Right lobe of liver (tissue), 6 donors: Measurements from ENCODE around the gene STXBP6. TPM values are rescaled to one million over a fixed set of nuclear protein-coding genes. Genes with fewer than 3 reads are reported as not detected.

Experiments
- ATAC-seq, 4 donors: fragments of 200-7000 bp; cut with Tn5 transposase; one replicate each; pipeline ENCODE4 v1.9.1; 2020; ENCODE audit warnings: mild to moderate bottlenecking in 4 of 4, moderate library complexity in 4 of 4
- DNase-seq, 3 donors: peaks; one replicate each; pipeline ENCODE4 v3.0.0-alpha.2; 2020
- H3K27ac ChIP-seq, 3 donors: fragments of 200-600 bp; one replicate each; pipeline ENCODE4 v1.8.0; 2022
- H3K27me3 ChIP-seq, 2 donors: fragments of 200-600 bp; one replicate each; pipeline ENCODE4 v1.8.0; 2022
- H3K36me3 ChIP-seq, 4 donors: fragments of 200-600 bp; sonication (generic) in 1 of 4; one replicate each; pipeline versions ENCODE4 v1.5.1 to v1.8.0; 2017 to 2022; ENCODE audit warnings: control low read depth in 1 of 4
- H3K4me1 ChIP-seq, 4 donors: fragments of 200-600 bp; sonication (generic) in 1 of 4; one replicate each; pipeline versions ENCODE4 v1.5.1 to v1.8.0; 2017 to 2022; ENCODE audit warnings: control low read depth in 1 of 4
- H3K4me3 ChIP-seq, 3 donors: fragments of 200-600 bp; one replicate each; pipeline ENCODE4 v1.8.0; 2022
- H3K9me3 ChIP-seq, 4 donors: fragments of 200-600 bp; sonication (generic) in 1 of 4; one replicate each; pipeline versions ENCODE4 v1.5.1 to v1.8.0; 2017 to 2022; ENCODE audit warnings: control low read depth in 1 of 4
- POLR2A ChIP-seq: fragments of 450-650 bp; IDR thresholded peaks from one replicate; pipeline ENCODE4 v1.6.1; 2017; ENCODE audit warnings: antibody characterized with exemption, mild to moderate bottlenecking
- WGBS: methylation state at CpG from one replicate; pipeline ENCODE4 v1.1.6; 2018; ENCODE audit warnings: low coverage, low lambda C conversion rate; ENCODE audit not compliant: insufficient coverage; ENCODE audit errors: missing lambda C conversion rate; 5-methylcytosine and 5-hydroxymethylcytosine counted together
- intact Hi-C, 2 donors: fragments of 100-400 bp; cut with DNase I; formaldehyde crosslinking; loops; one replicate each; pipeline versions ENCODE4 v1.11.2 to v1.14.1; 2022
- total RNA-seq, 6 experiments: library from RNA; depleted of rRNA in 2 of 6; stranded (reverse); fragments of >200 nt in 2 of 6; fragmentation: NEBNext Ultra II Directional in 3 of 6; extraction: Animal tissue kit (Norgen Biotek cat#: 25700) in 3 of 6; gene quantifications; one replicate each; pipeline versions ENCODE4 v1.1.0 to v1.2.4, GENCODE V29; 2016 to 2023
- TF ChIP-seq, protein P1 (sequence below), 4 donors: fragments of 200-600 bp in 3 of 4; fragments of 450-650 bp in 1 of 4; IDR thresholded peaks; one replicate each; pipeline versions ENCODE4 v1.5.1 to v1.8.0; 2016 to 2022; ENCODE audit warnings: antibody characterized with exemption in 4 of 4, mild to moderate bottlenecking in 2 of 4
- donor health status: DM: no; HTN: yes; CAD: no.
- donor health status: DM: no; HTN: no; CAD: no.
- donor health status: DM: no; HTN: no; CAD: no.
- donor health status: DM: no; HTN: yes; CAD: no.
- donor health status: DM: no; HTN: yes; CAD: no.

Gene STXBP6
- total RNA-seq, 6 experiments from 2014 or later = 0.55 to 1.7 (median 1.1) TPM

DNA sequence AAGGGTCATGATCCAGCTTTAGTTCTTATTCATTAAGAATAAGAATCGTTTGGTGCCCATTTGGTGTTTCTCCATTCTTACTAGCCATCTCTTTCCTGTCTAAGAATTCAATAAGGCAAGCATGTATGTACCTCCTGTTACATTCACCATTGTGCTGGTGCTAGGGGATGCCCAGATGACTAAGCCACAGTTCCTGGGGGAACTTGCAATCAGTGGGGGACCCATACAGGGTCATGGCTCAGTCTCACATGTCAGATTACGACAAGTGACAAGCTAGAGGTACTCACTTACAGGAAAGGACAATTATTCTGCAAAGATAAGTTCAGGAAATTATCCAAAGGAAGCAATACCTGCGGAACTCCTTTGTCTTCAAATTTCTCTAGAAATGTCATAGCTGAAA is 125.4 kb downstream of the STXBP6 start:
- Histone ChIP-seq H3K36me3 (no peaks in the 10 kb centered on the region), H3K9me3 (no peaks in the 10 kb centered on the region), H3K4me1 (no peaks in the 10 kb centered on the region), H3K27ac (no peak overlapping the region), H3K4me3 (no peak overlapping the region), H3K27me3 (no peaks in the 10 kb centered on the region)
- ATAC-seq (no peak), DNase-seq (no peak)
- no peak for TF ChIP-seq POLR2A
- TF ChIP-seq, protein P1, sequence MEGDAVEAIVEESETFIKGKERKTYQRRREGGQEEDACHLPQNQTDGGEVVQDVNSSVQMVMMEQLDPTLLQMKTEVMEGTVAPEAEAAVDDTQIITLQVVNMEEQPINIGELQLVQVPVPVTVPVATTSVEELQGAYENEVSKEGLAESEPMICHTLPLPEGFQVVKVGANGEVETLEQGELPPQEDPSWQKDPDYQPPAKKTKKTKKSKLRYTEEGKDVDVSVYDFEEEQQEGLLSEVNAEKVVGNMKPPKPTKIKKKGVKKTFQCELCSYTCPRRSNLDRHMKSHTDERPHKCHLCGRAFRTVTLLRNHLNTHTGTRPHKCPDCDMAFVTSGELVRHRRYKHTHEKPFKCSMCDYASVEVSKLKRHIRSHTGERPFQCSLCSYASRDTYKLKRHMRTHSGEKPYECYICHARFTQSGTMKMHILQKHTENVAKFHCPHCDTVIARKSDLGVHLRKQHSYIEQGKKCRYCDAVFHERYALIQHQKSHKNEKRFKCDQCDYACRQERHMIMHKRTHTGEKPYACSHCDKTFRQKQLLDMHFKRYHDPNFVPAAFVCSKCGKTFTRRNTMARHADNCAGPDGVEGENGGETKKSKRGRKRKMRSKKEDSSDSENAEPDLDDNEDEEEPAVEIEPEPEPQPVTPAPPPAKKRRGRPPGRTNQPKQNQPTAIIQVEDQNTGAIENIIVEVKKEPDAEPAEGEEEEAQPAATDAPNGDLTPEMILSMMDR (IDR thresholded peaks at IDR 0.05) = no peak
- 65% methylated on average over 3 of the region's 3 CpGs for WGBS
- intact Hi-C loops = no loop called here

DNA sequence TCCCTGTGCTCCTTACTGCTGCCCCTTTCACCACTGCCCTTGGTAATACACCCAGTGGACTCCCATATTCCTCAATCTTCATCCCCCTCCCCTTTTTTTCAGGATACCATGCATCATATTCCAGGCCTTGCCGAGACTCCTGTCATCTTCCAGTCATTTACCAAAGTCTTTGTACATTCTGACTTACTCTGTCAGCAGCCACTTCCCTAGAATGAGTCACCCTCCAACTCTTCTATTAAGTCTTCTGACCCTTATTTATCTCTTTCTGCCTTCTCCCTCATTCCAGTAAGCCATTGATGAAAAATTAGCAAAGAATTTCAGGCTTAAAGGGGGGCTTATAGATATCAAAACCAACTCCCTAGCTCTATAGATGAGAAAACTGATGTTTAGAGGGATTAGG is 128.0 kb downstream of the STXBP6 start:
- ATAC-seq (no peak), DNase-seq (no peak)
- Histone ChIP-seq H3K9me3 (no peaks in the 10 kb centered on the region), H3K4me3 (no peak overlapping the region), H3K27me3 (no peaks in the 10 kb centered on the region), H3K36me3 (no peaks in the 10 kb centered on the region), H3K4me1 (no peaks in the 10 kb centered on the region), H3K27ac (no peak overlapping the region)
- intact Hi-C loops = no loop called here
- TF ChIP-seq, protein P1 (IDR thresholded peaks at IDR 0.05) = no peak
- no peak for TF ChIP-seq POLR2A
- 100% methylated on average over 1 of the region's 1 CpG for WGBS

DNA sequence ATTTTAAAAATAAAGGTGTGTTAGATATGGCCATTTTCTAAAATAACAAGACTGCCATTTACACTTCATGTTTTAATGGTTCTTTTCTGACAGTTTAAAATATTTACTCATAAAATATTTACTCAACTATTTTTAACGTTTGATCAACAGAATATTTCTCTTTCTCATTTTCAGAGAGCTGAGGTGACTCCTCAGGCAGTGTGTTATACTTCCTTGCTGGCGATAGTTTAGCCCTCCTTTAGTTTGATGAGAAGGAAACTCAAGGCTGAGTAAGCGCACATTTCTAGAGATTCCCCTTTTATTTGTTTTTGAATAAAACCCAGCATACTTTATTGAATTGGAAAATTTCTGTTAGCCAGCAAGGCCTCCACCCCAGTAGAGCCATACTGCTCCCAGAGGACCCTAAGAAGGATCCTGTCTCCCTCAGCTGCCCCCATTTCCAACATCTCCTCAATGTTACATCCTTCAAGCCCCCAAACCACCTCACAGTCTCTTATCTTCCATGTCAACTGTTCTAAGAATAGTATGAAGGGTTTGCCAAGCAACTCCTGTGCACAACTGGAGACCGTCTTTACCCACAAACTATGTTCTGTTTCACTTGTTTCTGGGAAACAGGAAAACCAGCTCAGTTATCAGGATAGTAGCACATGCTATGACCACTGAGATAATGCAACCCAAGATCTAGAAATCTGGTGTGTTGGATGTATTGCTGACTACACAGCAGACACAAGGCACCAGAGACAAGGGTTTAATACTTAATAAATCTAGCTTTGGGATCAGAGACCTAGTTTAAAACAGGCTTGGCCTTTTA is 129.5 kb downstream of the STXBP6 start:
- TF ChIP-seq POLR2A = no peak
- TF ChIP-seq, protein P1 (IDR thresholded peaks at IDR 0.05) = no peak
- Histone ChIP-seq H3K27me3 (no peaks in the 10 kb centered on the region), H3K4me1 (no peaks in the 10 kb centered on the region), H3K9me3 (no peaks in the 10 kb centered on the region), H3K27ac (no peak overlapping the region), H3K36me3 (no peaks in the 10 kb centered on the region), H3K4me3 (no peak overlapping the region)
- ATAC-seq (no peak), DNase-seq (no peak)
- WGBS = 68% methylated on average over 4 of the region's 4 CpGs
- intact Hi-C loops = no loop called here

DNA sequence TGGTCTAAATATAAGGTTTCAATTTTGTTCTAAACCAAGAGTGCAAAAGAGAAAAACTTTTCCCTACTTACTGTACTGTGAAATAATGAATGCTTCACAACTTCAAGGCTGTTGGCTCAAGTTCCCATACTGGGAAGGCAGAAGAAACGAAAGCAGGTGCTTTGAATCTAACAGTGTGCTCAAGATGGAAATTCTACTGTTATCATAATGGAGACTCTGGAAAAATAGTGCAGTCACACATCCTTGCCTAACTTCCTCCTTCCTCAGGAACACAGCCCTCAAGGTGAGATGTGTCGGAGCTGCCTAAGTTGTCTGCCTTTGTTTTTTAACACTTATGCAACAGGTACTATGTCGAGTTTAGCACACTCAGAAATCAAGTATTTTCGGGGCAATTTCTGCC is 131.1 kb downstream of the STXBP6 start:
- ATAC-seq (no peak), DNase-seq (no peak)
- intact Hi-C loops = no loop called here
- TF ChIP-seq, protein P1 (IDR thresholded peaks at IDR 0.05) = no peak
- TF ChIP-seq POLR2A = no peak
- H3K27me3 ChIP-seq = no peaks in the 10 kb centered on the region
- no peak overlapping the region for H3K4me3 ChIP-seq
- H3K4me1 ChIP-seq = no peaks in the 10 kb centered on the region
- no peak overlapping the region for H3K27ac ChIP-seq
- no peaks in the 10 kb centered on the region for H3K9me3 ChIP-seq
- no peaks in the 10 kb centered on the region for H3K36me3 ChIP-seq
- 66% methylated on average over 4 of the region's 4 CpGs for WGBS
